Keratinocyte (primary cell): ENCODE measurements around the gene DCAF7. TPM values are rescaled to one million over a fixed set of nuclear protein-coding genes. Genes with fewer than 3 reads are reported as not detected.

Experiments
- DNase-seq: peaks from one replicate; pipeline ENCODE4 v3.0.0-alpha.2; 2011; ENCODE audit warnings: low read depth, missing footprints, low spot score
- FAIRE-seq: peaks from 2 replicates; lab custom pipeline; 2011; peaks lifted over from hg19 to GRCh38; lab: Jason Lieb, UNC
- H2AFZ ChIP-seq: 2 replicates; pipeline ENCODE4 v1.6.0; 2012; ENCODE audit warnings: low read length, control low read depth, inconsistent platforms; ENCODE audit not compliant: control insufficient read depth
- H3K27ac ChIP-seq: 2 replicates; pipeline ENCODE4 v1.5.1; 2011; ENCODE audit warnings: low read length; ENCODE audit not compliant: control insufficient read depth, insufficient read depth
- H3K27me3 ChIP-seq: 3 replicates; pipeline ENCODE4 v1.6.0; 2011; ENCODE audit warnings: low read length; ENCODE audit not compliant: control insufficient read depth, insufficient read depth; ENCODE audit errors: extremely low read depth
- H3K36me3 ChIP-seq, 2 experiments: 2 replicates in 1 of 2; 3 replicates in 1 of 2; pipeline ENCODE4 v1.5.1; 2011; ENCODE audit warnings: low read length in 2 of 2, mild to moderate bottlenecking in 1 of 2; ENCODE audit not compliant: control insufficient read depth in 2 of 2, insufficient read depth in 2 of 2; ENCODE audit errors: extremely low read depth in 1 of 2
- H3K4me1 ChIP-seq: 3 replicates; pipeline ENCODE4 v1.5.1; 2011; ENCODE audit warnings: low read length; ENCODE audit not compliant: control insufficient read depth, insufficient read depth; ENCODE audit errors: extremely low read depth
- H3K4me2 ChIP-seq: 3 replicates; pipeline ENCODE4 v1.6.0; 2011; ENCODE audit warnings: low read depth, low read length; ENCODE audit not compliant: control insufficient read depth, insufficient read depth; ENCODE audit errors: extremely low read depth
- H3K4me3 ChIP-seq, 3 experiments: fragments of 200-600 bp in 1 of 3; sonication (generic) in 1 of 3; 2 replicates in 2 of 3; 3 replicates in 1 of 3; pipeline ENCODE4 v1.5.1; 2011 to 2016; ENCODE audit warnings: low read length in 3 of 3, mild to moderate bottlenecking in 3 of 3, control low read depth in 2 of 3, inconsistent platforms in 1 of 3, low read depth in 1 of 3, mixed read lengths in 1 of 3, mixed run types in 1 of 3, moderate library complexity in 1 of 3; ENCODE audit not compliant: control insufficient read depth in 2 of 3, insufficient read depth in 2 of 3; ENCODE audit errors: extremely low read depth in 1 of 3
- H3K79me2 ChIP-seq: 2 replicates; pipeline ENCODE4 v1.6.0; 2012; ENCODE audit warnings: low read length; ENCODE audit not compliant: control insufficient read depth, insufficient read depth
- H3K9ac ChIP-seq: 3 replicates; pipeline ENCODE4 v1.6.0; 2011; ENCODE audit warnings: low read length; ENCODE audit not compliant: control insufficient read depth, insufficient read depth; ENCODE audit errors: extremely low read depth
- H3K9me1 ChIP-seq: 3 replicates; pipeline ENCODE4 v1.6.0; 2011; ENCODE audit warnings: low read length; ENCODE audit not compliant: control insufficient read depth, insufficient read depth; ENCODE audit errors: extremely low read depth
- H3K9me3 ChIP-seq: 2 replicates; pipeline ENCODE4 v1.5.1; 2012; ENCODE audit warnings: low read depth, low read length; ENCODE audit not compliant: control insufficient read depth
- H4K20me1 ChIP-seq: 3 replicates; pipeline ENCODE4 v1.6.0; 2011; ENCODE audit warnings: low read length; ENCODE audit not compliant: control insufficient read depth, insufficient read depth; ENCODE audit errors: extremely low read depth
- EZH2 ChIP-seq: IDR thresholded peaks from one replicate; pipeline ENCODE4 v1.6.1; 2012; ENCODE audit warnings: inconsistent platforms, mild to moderate bottlenecking, low read length, moderate library complexity
- dilution Hi-C: fragments of 300-500 bp; cut with MboI; formaldehyde crosslinking; loops from one replicate; pipeline ENCODE4 v1.7.0; 2020; ENCODE audit warnings: low sequenced_read_pairs; ENCODE audit not compliant: extremely low pct_ligation_motif_present
- polyA plus RNA-seq, 5 experiments: library from polyadenylated mRNA; depleted of rRNA in 3 of 5; stranded (reverse) in 3 of 5; stranded (forward) in 1 of 5; unstranded in 1 of 5; fragments of >200 nt; gene quantifications; 1 replicate in 1 of 5; 2 replicates in 3 of 5; 3 replicates in 1 of 5; pipeline versions ENCODE4 v1.2.1 to v1.2.3, GENCODE V29; 2011 to 2012; ENCODE audit warnings: missing spikeins in 2 of 5, low read depth in 1 of 5, low replicate concordance in 1 of 5
- TF ChIP-seq, protein P1 (sequence below), 3 experiments: IDR thresholded peaks in 1 of 3; conservative IDR thresholded peaks in 1 of 3; optimal IDR thresholded peaks in 1 of 3; 2 replicates in 2 of 3; 3 replicates in 1 of 3; pipeline versions ENCODE3 to v1.5.1; 2011; ENCODE audit warnings: low read length in 3 of 3, mild to moderate bottlenecking in 3 of 3, moderate library complexity in 2 of 3, control low read depth in 1 of 3, inconsistent platforms in 1 of 3; ENCODE audit not compliant: insufficient read depth in 2 of 3; ENCODE audit errors: extremely low read depth in 1 of 3

Gene DCAF7
- polyA plus RNA-seq, 1 donor (not counting 4 experiments of a cell fraction or from before 2014, with no cell fraction given) = 32.6 TPM

GRCh38 chr17:63601439-63602371 lies 51.4 kb downstream of the DCAF7 start:
- H2AFZ ChIP-seq = peak overlapping the region; percentile 94
- peaks cover 12% of the 10 kb centered on the region for H3K4me1 ChIP-seq
- peaks cover 15% of the 10 kb centered on the region for H3K79me2 ChIP-seq
- peak overlapping the region; percentile 77 for H3K27ac ChIP-seq
- H3K27me3 ChIP-seq = no peaks in the 10 kb centered on the region
- H3K36me3 ChIP-seq = peaks cover 6 to 9% of the 10 kb centered on the region in 2 experiments
- DNase-seq = no peak
- FAIRE-seq = no peak
- no peaks in the 10 kb centered on the region for H4K20me1 ChIP-seq
- dilution Hi-C loops = no loop called here
- peak overlapping the region; percentile 91 to 94 (median 93) for H3K4me3 ChIP-seq
- TF ChIP-seq, protein P1, sequence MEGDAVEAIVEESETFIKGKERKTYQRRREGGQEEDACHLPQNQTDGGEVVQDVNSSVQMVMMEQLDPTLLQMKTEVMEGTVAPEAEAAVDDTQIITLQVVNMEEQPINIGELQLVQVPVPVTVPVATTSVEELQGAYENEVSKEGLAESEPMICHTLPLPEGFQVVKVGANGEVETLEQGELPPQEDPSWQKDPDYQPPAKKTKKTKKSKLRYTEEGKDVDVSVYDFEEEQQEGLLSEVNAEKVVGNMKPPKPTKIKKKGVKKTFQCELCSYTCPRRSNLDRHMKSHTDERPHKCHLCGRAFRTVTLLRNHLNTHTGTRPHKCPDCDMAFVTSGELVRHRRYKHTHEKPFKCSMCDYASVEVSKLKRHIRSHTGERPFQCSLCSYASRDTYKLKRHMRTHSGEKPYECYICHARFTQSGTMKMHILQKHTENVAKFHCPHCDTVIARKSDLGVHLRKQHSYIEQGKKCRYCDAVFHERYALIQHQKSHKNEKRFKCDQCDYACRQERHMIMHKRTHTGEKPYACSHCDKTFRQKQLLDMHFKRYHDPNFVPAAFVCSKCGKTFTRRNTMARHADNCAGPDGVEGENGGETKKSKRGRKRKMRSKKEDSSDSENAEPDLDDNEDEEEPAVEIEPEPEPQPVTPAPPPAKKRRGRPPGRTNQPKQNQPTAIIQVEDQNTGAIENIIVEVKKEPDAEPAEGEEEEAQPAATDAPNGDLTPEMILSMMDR (optimal IDR thresholded peaks at IDR 0.05 in 1 of 3, IDR thresholded peaks at IDR 0.05 in 1 of 3, conservative IDR thresholded peaks at IDR 0.05 in 1 of 3; ENCODE audit: extremely low read depth in 1 of 3, insufficient read depth in 2 of 3, low read length in 3 of 3) = no peak
- no peak for TF ChIP-seq EZH2
- H3K9me1 ChIP-seq = no peaks in the 10 kb centered on the region
- peak overlapping the region; percentile 98 for H3K4me2 ChIP-seq
- peak overlapping the region; percentile 89 for H3K9ac ChIP-seq
- no peaks in the 10 kb centered on the region for H3K9me3 ChIP-seq

- Histone ChIP-seq H3K9me3 (no peaks in the 10 kb centered on the region), H3K27ac (no peak overlapping the region), H3K9ac (no peak overlapping the region), H3K79me2 (no peaks in the 10 kb centered on the region), H4K20me1 (no peaks in the 10 kb centered on the region), H3K27me3 (no peaks in the 10 kb centered on the region), H3K9me1 (no peaks in the 10 kb centered on the region), H3K4me1 (no peaks in the 10 kb centered on the region), H3K4me3 (no peak overlapping the region), H3K36me3 (peaks cover 14 to 25% of the 10 kb centered on the region in 2 experiments), H3K4me2 (no peak overlapping the region), H2AFZ (no peak overlapping the region)
- dilution Hi-C loops = no loop called here
- DNase-seq (no peak), FAIRE-seq (no peak)
- no peak for TF ChIP-seq EZH2
- TF ChIP-seq, protein P1 (optimal IDR thresholded peaks at IDR 0.05 in 1 of 3, IDR thresholded peaks at IDR 0.05 in 1 of 3, conservative IDR thresholded peaks at IDR 0.05 in 1 of 3; ENCODE audit: extremely low read depth in 1 of 3, insufficient read depth in 2 of 3, low read length in 3 of 3) = no peak
Observed at GRCh38 chr17:63609816-63610573, 59.7 kb downstream of the DCAF7 start.
